ENCODE data around the gene CALR.

GRCh38 chr19:12985049-12985776, 46.8 kb downstream of the CALR start:
- TF ChIP-seq, protein P1, sequence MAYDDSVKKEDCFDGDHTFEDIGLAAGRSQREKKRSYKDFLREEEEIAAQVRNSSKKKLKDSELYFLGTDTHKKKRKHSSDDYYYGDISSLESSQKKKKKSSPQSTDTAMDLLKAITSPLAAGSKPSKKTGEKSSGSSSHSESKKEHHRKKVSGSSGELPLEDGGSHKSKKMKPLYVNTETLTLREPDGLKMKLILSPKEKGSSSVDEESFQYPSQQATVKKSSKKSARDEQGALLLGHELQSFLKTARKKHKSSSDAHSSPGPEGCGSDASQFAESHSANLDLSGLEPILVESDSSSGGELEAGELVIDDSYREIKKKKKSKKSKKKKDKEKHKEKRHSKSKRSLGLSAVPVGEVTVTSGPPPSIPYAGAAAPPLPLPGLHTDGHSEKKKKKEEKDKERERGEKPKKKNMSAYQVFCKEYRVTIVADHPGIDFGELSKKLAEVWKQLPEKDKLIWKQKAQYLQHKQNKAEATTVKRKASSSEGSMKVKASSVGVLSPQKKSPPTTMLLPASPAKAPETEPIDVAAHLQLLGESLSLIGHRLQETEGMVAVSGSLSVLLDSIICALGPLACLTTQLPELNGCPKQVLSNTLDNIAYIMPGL (CRISPR knock-in tag; IDR thresholded peaks at IDR 0.05; ENCODE audit: borderline replicate concordance) = no peak
- TF ChIP-seq CTCF (IDR thresholded peaks at IDR 0.05) = no peak
- TF ChIP-seq EP300 (IDR thresholded peaks at IDR 0.05) = no peak
- TF ChIP-seq POLR2A (IDR thresholded peaks at IDR 0.05; ENCODE audit: low read length) = no peak
- no peak for TF ChIP-seq RCOR1 (IDR thresholded peaks at IDR 0.05; ENCODE audit: low read depth, low read length)
- no peak for TF ChIP-seq FOSL2 (IDR thresholded peaks at IDR 0.05)
- TF ChIP-seq FOSL2 (CRISPR knock-in tag; IDR thresholded peaks at IDR 0.05) = no peak
- no peak for TF ChIP-seq GATA3 (IDR thresholded peaks at IDR 0.05; ENCODE audit: borderline replicate concordance)
- no peak for TF ChIP-seq RAD21 (conservative IDR thresholded peaks at IDR 0.05 in 1 of 2, IDR thresholded peaks at IDR 0.05 in 1 of 2)
- no peak for TF ChIP-seq E2F6 (IDR thresholded peaks at IDR 0.05; ENCODE audit: borderline replicate concordance, low read depth)
- TF ChIP-seq SMC3 (IDR thresholded peaks at IDR 0.05) = no peak
- TF ChIP-seq MAFK (IDR thresholded peaks at IDR 0.05; ENCODE audit: partially characterized antibody) = no peak
